HG02571 (cell line): ENCODE results near the gene VSIG10L2.

Experiments
- ATAC-seq: cut with Tn5 transposase; IDR thresholded peaks from one replicate; pipeline ENCODE4 v1.9.1; 2021; ENCODE audit warnings: mild to moderate bottlenecking, moderate library complexity; ENCODE audit not compliant: unreplicated experiment

Gene VSIG10L2

DNA sequence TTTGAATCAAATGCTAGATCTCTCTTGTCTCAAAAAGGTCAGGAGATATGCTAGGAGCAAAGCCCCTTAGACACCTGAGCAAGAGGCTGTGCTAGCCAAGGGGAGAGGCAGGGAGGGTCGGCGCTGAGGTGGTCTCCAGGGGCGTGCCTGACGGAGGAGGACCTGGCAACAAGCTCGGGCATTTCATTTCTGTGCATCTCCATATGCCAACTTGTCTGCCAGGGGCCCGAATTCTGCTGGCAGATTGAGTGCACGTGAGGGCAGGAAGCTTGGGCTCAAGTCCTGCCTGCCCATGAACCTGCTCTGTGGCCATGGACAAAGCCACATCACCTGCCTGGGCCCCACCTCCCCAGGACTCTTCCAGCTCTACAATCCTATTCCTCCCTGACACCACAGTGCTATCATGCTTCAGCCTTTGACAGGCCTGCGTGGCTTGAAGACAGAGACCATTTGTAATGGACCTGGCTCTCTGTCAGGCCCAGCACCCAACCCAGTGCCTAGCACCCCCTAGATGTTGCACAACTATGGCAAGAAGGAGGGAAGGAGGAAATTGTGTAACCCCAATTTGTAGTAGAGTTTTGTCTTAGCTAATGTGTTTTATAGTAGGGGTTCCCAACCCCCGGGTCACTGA, 16.3 kb upstream of the VSIG10L2 start:
- no peak for ATAC-seq

DNA sequence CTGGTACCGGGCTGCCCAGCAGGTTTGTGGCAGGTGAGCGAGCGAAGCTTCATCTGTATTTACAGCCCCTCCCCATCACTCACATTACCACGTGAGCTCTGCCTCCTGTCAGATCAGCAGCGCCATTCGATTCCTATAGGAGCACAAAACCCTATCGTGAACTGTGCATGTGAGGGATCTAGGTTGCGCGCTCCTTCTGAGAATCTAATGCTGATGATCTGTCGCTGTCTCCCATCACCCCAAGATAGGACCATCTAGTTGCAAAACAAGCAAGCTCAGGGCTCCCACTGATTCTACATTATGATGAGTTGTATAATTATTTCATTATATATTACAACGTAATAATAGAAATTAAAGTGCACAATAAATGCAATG, 15.8 kb upstream of the VSIG10L2 start:
- ATAC-seq: no peak

DNA sequence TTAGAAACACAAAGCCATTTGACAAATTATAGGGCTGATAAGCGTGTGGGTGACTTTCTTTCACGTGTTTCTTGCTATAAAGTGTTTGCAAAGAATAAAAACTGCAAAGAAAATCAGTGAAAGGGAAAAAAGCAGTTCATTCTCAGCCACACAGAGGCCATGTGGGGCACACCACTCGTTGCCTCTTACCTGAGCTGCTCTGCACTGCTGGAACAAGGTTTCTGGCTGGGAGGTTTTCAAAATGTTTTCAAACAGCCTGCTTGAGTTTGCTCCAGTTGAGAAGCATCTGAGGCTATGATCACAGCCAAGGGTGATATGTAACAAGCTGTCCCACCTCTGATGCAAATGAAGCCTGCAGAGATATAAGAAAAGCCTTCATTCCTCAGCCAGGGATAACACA, 14.7 kb upstream of the VSIG10L2 start:
- ATAC-seq: no peak

DNA sequence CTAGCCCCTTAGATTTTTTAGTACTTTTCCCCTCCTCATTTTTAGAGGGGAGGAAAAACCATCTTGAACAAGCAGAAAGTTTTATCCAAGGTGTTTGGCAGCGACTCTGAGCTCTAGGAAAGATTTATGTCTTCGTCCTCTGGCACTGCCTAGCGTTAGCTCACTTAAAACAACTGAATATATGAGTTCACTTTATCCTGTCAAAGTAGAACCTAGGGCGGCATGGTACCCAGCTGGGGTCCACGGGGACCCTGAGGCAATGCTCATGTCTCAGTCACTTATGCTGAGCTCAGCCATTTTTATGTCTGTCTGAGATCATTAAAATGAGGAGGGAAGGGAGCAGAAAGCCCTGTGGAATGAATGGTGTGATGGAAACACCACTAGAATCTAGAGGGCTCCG, 14.2 kb upstream of the VSIG10L2 start:
- no peak for ATAC-seq

DNA sequence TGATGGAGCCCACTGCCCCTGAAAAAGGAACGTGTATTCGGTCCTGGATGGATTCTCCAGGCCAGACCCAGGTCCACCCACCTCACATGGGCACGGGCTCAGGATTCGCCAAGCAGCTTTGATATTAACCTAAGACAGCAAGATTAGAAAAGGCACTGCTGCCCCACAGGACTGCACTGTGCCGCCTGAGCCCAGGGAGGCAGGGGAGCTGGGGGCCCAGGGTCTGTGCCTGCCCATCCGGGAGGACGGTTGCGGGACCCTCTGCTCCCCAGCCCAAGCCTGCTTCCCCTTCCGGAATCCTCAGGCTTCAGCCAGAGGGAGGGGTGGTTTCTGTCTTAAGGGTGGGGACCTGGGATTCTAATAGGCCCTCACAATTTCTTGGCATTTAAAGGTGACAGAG, 13.5 kb upstream of the VSIG10L2 start:
- no peak for ATAC-seq

DNA sequence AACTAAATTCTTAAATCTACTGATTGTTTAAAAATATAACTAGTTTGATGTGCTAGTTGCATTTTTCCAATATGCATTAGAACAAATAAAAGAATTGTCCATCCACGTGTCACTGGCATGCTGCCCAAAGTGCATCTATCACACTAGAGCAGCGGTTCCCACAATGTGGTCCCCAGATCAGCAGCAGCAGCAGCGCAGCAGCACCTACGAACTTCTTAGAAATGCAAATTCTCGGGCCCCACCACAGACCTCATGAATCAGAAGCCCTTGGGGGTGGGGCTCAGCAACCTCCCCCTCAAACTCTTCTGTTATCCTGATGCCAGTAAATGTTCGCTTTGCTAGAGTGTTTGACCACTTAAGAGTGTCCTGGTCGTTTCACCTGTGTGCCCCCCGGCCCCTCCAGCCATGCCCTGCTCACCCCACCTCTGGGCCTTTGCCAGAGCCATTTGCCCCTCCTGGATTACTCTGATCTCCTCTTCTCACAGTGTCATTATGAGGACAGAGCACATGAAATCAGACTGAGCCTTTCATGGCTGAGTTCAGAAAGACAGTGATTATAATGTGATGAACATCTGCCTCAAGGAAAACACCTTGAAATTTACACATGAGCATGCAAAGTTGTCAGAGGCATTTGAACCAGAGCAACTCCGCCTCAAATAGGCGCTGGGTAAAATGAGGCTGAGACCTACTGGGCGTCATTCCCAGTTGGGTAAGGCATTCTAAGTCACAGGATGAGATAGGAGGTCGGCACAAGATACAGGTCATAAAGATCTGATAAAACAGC, 12.6 kb upstream of the VSIG10L2 start:
- ATAC-seq: no peak

DNA sequence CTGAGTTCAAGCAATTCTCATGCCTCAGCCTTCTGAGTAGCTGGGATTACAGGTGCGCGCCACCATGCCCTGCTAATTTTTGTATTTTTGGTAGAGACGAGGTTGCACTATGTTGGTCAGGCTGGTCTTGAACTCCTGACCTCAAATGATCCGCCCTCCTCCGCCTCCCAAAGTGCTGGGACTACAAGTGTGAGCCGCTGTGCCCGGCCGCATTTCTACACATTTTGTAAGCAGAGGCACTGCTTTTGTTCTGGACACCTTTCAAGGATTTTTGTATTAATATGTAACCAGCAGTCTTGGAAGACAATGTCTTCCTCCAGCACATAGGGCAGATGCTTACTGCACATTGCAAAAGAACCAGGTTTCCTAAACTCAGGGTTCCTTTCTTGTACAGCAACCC, 11.4 kb upstream of the VSIG10L2 start:
- ATAC-seq: no peak

DNA sequence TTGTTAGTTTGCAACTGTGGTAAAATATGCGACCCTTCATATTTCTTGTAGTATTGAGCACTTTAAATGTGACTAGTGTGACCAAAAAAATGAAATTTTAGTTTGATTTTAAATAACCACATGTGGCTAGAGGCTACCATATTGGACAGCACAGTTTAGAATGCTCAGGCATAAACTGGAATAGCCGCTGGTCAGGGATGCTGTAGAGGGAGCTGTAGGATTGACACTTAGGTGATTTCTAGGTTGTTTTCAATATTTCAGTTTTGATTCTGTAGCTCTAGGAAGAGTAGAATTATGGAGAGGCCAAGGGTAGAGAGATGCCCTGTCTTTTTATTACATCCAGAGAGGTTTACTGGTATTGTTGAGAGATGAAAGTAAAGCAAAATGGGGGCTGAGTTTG, 10.8 kb upstream of the VSIG10L2 start:
- ATAC-seq: no peak

DNA sequence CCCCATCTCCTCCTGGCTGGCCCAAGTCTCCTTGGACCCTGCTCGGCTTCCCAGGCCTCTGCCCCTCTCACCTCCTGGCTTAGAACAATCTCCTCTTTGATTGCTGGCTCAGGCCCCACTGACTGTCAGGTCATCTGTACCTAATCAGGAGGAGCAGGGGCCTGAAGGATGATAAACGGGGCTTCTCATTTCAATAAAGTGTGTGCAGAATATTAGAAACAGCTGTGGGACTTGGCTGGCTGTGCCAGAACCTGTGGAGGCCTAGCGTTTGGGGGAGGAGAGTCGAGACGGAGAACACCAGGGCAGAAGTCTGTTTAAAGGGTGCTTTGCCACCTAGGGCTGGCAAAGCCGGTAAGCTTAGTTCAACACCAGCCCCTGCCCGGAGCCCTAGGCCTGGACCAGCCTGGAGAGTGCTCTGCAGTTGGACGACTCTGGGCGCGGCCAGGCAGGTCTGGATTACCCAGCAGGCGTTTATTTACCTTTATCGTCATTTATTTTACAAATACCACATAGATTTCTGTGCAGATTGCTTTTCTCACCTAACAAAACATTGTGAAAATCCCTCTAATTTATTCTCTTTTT, 10.1 kb upstream of the VSIG10L2 start:
- ATAC-seq: no peak

DNA sequence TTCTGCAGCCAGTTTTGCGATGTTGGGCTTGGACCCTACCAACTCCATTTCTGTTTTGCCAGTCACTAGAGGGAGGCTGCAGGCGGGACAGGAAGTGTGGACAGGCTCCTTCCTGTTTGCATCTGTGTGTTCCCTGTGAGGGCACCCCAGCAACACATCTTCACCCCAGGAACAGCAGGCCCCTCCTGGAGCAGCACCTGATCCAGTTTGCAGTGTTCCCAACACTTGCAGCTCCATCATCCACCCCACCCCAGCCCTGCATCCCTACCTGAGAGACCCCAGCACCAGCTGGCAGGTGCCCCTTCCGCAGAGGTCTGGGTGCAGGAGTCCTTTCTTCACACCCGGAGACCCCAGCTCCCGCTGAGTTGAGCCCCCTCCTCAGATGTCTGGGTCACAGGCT, 7.4 kb upstream of the VSIG10L2 start:
- no peak for ATAC-seq

DNA sequence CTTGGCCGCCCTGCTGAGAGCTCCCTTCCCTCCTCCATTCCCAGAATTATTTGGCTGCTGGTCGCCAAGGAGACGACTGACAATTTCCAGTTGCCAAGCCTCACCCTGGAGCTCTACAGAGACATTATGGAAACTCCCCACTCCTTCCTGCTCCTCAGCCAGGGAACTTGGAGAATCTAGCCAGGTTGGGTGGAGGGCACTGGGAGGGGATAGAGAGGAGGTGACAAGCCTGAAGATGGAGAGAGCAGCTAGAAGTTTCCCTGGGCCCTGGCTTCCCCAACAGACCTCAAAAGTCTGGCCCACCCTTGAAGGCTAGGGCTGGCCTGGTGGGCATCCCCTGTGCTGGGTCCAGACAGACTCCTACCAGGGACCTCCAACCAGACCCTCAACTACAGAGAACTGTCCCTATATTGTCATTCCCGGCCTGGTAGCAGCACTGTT, 6.7 kb upstream of the VSIG10L2 start:
- no peak for ATAC-seq

DNA sequence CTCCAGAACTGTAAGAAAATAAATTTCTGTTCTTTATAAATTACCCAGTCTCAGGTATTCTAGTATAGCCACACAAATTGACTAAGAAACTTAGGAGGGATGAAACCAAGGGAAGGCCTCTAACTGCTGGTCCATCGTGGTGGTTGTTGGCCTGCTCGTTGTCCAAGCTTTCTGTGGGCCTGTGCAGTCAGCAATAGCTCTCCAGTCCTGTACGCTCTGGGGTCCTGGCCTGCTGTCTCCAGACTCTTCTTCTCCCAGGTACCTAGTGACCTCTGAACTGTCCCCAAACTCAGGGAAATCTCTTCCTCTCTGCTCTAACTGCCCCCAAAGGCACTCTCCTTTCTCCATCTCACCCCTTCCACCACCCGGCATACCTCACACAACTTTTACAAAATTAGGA, 5.7 kb upstream of the VSIG10L2 start:
- no peak for ATAC-seq

DNA sequence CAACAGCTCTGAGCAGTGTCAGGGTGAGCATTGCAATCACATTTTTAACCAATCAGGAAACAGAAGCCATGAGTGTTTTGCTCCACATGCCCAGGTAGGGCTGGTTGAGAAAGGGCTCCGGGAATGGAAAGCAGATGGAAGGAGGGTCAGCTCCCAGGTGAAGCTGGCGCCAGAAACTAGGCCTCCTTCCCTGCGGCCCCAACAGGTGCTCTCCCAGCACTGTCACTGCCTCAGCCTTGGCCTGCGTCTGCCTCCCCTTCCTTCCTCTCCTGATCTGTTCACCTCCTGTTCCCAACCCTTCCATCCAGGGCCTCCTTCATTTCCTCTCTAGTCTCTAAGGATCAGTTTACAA, 4.6 kb upstream of the VSIG10L2 start:
- ATAC-seq: no peak

DNA sequence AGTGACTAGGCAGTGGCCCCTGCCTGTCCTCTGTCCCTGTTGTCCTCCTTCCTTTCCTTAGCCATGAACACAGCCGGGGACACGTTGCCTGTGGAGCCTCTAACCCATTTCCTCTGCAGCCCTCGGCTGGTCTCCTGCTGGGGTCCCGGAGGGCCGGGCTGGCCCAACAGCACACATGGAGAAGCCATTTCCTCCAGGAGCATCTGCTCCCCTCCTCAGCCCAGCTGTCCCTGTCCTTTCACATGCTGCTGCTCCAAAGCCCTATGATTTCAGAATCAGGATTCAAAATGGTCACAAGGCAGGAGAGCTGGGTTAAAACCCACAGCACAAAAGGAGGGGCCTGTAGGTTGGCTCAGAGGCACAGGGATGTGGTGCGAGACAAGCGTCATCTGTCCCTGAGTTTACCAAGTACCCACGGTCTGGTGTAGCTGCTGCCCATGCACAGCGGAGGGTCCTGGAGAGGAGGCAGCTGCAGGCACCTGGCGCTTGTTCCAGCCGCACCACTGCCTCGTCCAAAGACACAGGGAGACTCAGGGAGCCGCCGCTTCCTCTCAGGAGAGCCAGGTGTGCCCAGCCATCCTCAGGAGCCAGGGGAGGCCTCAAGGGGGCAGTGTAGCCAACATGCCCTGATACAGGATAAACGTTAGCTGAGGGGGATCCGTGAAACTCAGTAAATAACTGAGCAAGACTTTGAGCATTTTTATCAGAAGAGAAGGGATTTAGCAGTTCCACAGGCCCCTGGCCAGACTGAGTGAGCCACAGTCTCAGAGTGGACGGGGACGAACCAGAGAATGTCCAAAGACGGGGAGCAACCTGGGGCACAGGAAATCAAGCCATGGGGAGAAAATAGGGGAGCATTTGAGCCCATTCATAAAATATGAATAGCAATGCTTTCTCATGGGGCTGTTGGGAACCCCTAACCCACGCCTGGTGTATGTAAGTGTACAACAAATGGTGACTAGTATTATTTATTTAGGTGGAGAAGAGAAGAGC, 3.9 kb upstream of the VSIG10L2 start:
- ATAC-seq: no peak

DNA sequence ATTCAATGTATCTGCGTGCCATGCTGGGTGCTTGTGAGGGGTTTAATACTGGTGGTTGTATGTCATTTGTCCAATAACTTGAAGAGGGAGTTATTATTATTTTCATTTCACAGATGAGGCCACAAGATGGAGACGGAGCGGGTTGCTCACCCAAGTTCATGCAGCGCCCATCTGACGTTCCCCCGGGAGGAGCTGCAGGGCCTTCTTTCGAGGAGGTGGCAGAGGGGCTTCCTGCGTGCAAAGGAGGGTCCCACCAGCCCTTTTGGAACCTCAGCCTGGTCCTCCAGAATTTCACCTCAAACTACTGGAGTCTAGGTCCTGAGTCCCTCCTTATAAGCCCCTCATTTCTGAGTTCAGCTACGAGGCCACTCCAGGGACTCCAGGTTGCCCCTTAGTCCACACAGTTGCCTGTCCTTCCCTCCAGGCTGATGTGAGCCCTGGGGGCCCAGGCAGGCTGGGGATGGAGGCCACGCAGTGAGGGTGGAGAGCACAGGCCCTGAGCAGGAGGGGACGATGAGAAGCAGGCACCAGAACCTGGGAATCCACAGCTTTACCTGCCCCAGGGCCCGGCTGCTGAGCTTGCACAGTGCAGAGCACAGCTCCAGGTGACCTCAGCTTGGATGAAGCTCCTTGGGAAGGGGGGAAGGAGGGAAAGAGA, 2.9 kb upstream of the VSIG10L2 start:
- ATAC-seq: no peak

DNA sequence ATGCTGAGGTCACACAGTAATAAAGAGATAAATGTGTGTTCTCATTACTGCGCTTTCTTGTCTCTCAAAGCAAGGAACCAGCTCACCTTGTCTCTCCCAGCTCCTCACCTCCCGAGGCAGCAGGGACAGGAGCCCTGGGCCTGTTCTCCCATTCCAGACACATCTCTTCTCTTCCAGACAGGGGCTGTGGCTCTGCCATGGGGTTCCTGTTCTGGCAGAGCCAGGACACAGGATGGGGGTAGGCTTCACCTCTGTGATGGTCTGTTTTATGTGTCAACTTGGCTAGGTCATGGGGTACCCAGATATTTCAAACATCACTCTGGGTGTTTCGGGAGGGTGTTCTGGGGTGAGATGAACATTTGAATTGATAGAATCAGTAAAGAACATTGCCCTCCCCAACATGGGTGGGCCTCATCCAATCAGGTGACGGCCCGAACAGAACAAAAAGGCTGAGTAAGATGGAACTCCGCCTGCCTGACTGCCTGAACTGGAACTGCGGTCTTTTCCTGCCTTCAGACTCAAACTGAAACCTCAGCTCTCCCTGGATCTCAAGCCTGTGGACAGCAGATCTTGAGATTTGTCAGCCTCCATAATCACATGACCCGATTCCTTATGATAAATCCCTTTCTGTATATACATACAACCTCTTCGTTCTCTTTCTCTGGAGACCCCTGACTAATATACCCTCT, 2.0 kb upstream of the VSIG10L2 start:
- no peak for ATAC-seq

DNA sequence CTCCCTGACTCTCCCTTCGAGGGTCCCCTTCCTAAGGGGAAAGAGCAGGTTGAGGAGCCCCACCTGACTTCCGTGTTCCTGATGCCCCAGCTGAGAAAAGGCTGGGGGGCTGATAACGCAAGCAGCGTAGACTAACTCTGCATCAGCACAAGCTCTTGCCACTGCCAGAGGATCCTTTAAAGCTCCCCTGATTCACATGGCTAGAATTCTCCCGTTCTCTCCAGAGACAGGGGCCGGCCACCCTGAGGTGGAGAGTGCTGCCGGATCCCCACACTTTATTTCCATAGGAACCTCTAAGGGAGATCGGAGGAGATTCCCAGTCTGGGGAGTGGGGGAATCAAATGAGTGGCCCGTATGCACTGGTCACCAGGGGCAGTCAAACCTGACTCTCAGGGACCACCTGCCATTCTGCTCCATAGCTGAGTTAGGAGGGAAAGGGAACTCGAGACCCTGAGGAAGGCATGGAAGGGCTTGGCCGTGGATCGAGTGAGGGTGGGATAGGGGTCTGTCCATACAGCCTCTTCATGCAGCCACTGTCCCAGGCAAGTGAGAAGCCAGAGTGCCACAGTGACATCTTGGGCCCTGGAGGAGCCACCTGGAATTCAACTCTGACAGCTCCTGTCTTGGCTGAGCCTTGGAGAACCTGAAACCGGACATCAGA, 1.4 kb upstream of the VSIG10L2 start:
- ATAC-seq: no peak

DNA sequence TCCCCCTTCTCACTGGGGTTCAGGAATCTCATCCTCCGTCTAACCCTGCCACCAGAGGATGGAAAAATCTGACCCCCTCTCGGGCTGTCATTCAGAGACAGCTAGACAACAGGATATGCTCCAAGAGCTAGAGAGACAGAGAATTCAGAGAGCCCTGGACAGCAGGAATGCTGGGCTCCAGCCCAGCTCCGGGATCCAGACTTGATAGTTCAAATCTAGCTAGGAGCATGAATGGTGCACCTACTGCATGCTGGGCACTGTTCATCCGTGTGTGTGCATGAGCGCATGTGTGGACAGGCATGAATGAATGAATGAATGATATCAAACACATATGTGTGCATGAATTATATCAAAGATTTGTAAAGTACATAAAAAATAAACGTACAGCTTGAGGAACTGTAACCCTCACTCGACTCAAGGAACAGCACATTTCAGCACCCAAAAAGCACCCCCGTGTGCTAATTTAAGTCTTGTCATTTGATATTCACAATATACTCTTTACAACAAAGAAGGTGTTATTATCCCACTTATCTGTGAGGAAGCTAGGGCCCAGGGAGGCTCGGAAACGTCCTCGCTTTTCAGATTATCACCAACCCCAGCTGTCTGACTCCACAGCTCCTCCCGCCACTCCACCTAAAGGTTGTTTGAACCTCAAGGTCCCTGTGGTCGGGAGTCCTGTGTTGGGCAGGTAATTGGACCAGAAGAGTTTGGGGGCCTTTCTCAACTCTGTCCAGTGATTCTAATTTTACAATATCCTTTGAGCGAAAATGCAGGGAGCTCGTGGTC, 640 bp upstream of the VSIG10L2 start:
- no peak for ATAC-seq
